H1 (cell line): Measurements from ENCODE around the gene RARB. TPM values are rescaled to one million over a fixed set of nuclear protein-coding genes. Genes with fewer than 3 reads are reported as not detected.

Source experiments
- CTCF ChIA-PET: fragments of 300-600 bp; sonication (Branson Sonifier 250); formaldehyde crosslinking; loops from one replicate; lab custom pipeline; 2021; ENCODE audit not compliant: partially characterized antibody; lab: Charles Lee
- POLR2A ChIA-PET: fragments of 300-600 bp; sonication (Branson Sonifier 250); formaldehyde crosslinking; loops from one replicate; lab custom pipeline; 2021; ENCODE audit warnings: inconsistent platforms; ENCODE audit not compliant: partially characterized antibody; lab: Charles Lee
- DNase-seq, 2 experiments: peaks; one replicate each; pipeline versions ENCODE4 v3.0.0 to v3.0.0-alpha.2; 2010 to 2022; ENCODE audit warnings: low spot score in 2 of 2, low read depth in 1 of 2, mixed read lengths in 1 of 2
- FAIRE-seq: peaks from 2 replicates; lab custom pipeline; 2011; peaks lifted over from hg19 to GRCh38; lab: Jason Lieb, UNC
- H2AFZ ChIP-seq: 2 replicates; pipeline ENCODE4 v1.8.1; 2012; ENCODE audit warnings: low read length, inconsistent platforms
- H2AK5ac ChIP-seq: 2 replicates; pipeline ENCODE4 v1.6.1; 2013; ENCODE audit warnings: low read depth, low read length
- H2BK120ac ChIP-seq: replicated peaks from 2 replicates; pipeline ENCODE3; 2013; ENCODE audit warnings: low read depth, low read length, inconsistent platforms
- H2BK12ac ChIP-seq: 2 replicates; pipeline ENCODE4 v1.6.1; 2013; ENCODE audit warnings: low read depth, low read length
- H2BK15ac ChIP-seq: 2 replicates; pipeline ENCODE4 v1.6.1; 2013; ENCODE audit warnings: low read length
- H2BK20ac ChIP-seq: 2 replicates; pipeline ENCODE4 v1.6.1; 2013; ENCODE audit warnings: low read length
- H2BK5ac ChIP-seq: 2 replicates; pipeline ENCODE4 v1.6.1; 2013; ENCODE audit warnings: low read depth, low read length
- H3K14ac ChIP-seq: 2 replicates; pipeline ENCODE4 v1.6.1; 2013; ENCODE audit warnings: inconsistent platforms; ENCODE audit not compliant: insufficient read length
- H3K18ac ChIP-seq: 2 replicates; pipeline ENCODE4 v1.6.1; 2013; ENCODE audit warnings: low read length; ENCODE audit errors: extremely low read depth
- H3K23ac ChIP-seq: 2 replicates; pipeline ENCODE4 v1.6.1; 2013; ENCODE audit warnings: inconsistent platforms; ENCODE audit not compliant: insufficient read length
- H3K23me2 ChIP-seq: 2 replicates; pipeline ENCODE4 v1.6.1; 2013; ENCODE audit warnings: low read depth, low read length
- H3K27ac ChIP-seq: 2 replicates; pipeline ENCODE4 v1.6.1; 2011; ENCODE audit warnings: low read depth, low read length, inconsistent platforms
- H3K27me3 ChIP-seq, 4 experiments: replicated peaks in 1 of 4; 1 replicate in 1 of 4; 2 replicates in 3 of 4; pipeline versions ENCODE4 v1.6.1 to v1.8.1; 2011 to 2013; ENCODE audit warnings: low read length in 3 of 4, mild to moderate bottlenecking in 3 of 4, inconsistent platforms in 2 of 4, mixed read lengths in 2 of 4, moderate library complexity in 1 of 4; ENCODE audit not compliant: control insufficient read depth in 3 of 4, insufficient read depth in 3 of 4; ENCODE audit errors: extremely low read depth in 1 of 4
- H3K36me3 ChIP-seq, 4 experiments: 2 replicates each; pipeline versions ENCODE4 v1.6.1 to v1.8.1; 2011 to 2013; ENCODE audit warnings: mild to moderate bottlenecking in 4 of 4, low read length in 3 of 4, moderate library complexity in 2 of 4, control low read depth in 1 of 4, inconsistent platforms in 1 of 4; ENCODE audit not compliant: insufficient read depth in 4 of 4, control insufficient read depth in 2 of 4
- H3K4ac ChIP-seq: replicated peaks from 2 replicates; pipeline ENCODE3; 2013; ENCODE audit warnings: low read length, low read depth, mixed read lengths, inconsistent platforms; ENCODE audit not compliant: insufficient read length
- H3K4me1 ChIP-seq, 4 experiments: replicated peaks in 1 of 4; 1 replicate in 1 of 4; 2 replicates in 3 of 4; pipeline versions ENCODE4 v1.6.1 to v1.8.1; 2011 to 2013; ENCODE audit warnings: low read length in 3 of 4, inconsistent platforms in 2 of 4, mixed read lengths in 1 of 4; ENCODE audit not compliant: insufficient read depth in 4 of 4, control insufficient read depth in 3 of 4
- H3K4me2 ChIP-seq, 2 experiments: 2 replicates each; pipeline versions ENCODE4 v1.6.1 to v1.8.1; 2011 to 2013; ENCODE audit warnings: low read depth in 2 of 2, low read length in 2 of 2, control low read depth in 1 of 2, inconsistent platforms in 1 of 2, mild to moderate bottlenecking in 1 of 2; ENCODE audit not compliant: insufficient read depth in 1 of 2
- H3K4me3 ChIP-seq, 4 experiments: fragments of 200-600, 300-600 bp in 1 of 4; sonication (generic), shearing (Covaris generic), sonication (Bioruptor Twin) in 1 of 4; 2 replicates each; pipeline versions ENCODE4 v1.5.1 to v1.8.1; 2011 to 2016; ENCODE audit warnings: low read length in 4 of 4, low read depth in 3 of 4, control low read depth in 2 of 4, inconsistent platforms in 2 of 4, mild to moderate bottlenecking in 2 of 4, mixed read lengths in 1 of 4, moderate library complexity in 1 of 4; ENCODE audit not compliant: insufficient read depth in 2 of 4; ENCODE audit errors: extremely low read depth in 1 of 4
- H3K56ac ChIP-seq: replicated peaks from 2 replicates; pipeline ENCODE3; 2013; ENCODE audit warnings: low read depth, mild to moderate bottlenecking, mixed read lengths, low read length, inconsistent platforms; ENCODE audit not compliant: insufficient read length
- H3K79me1 ChIP-seq: 2 replicates; pipeline ENCODE4 v1.6.1; 2013; ENCODE audit warnings: low read depth, low read length, control low read depth
- H3K79me2 ChIP-seq, 2 experiments: 2 replicates each; pipeline versions ENCODE4 v1.6.1 to v1.8.1; 2012 to 2013; ENCODE audit warnings: low read length in 2 of 2, mild to moderate bottlenecking in 2 of 2, inconsistent platforms in 1 of 2; ENCODE audit not compliant: insufficient read depth in 2 of 2, control insufficient read depth in 1 of 2
- H3K9ac ChIP-seq, 4 experiments: replicated peaks in 1 of 4; 1 replicate in 1 of 4; 2 replicates in 3 of 4; pipeline versions ENCODE4 v1.6.1 to v1.8.1; 2011 to 2013; ENCODE audit warnings: low read depth in 3 of 4, low read length in 3 of 4, control low read depth in 2 of 4, mild to moderate bottlenecking in 2 of 4, moderate library complexity in 2 of 4, inconsistent platforms in 1 of 4; ENCODE audit errors: extremely low read depth in 1 of 4
- H3K9me3 ChIP-seq, 2 experiments: 2 replicates each; pipeline versions ENCODE4 v1.6.1 to v1.8.1; 2012 to 2013; ENCODE audit warnings: mild to moderate bottlenecking in 2 of 2, moderate library complexity in 2 of 2, control low read depth in 1 of 2, inconsistent platforms in 1 of 2, low read depth in 1 of 2, low read length in 1 of 2, mixed read lengths in 1 of 2; ENCODE audit not compliant: insufficient read depth in 2 of 2
- H4K20me1 ChIP-seq, 2 experiments: replicated peaks in 1 of 2; 2 replicates each; pipeline versions ENCODE3 to v1.8.1; 2011 to 2013; ENCODE audit warnings: inconsistent platforms in 2 of 2, low read length in 2 of 2, mild to moderate bottlenecking in 1 of 2; ENCODE audit not compliant: insufficient read depth in 2 of 2, control insufficient read depth in 1 of 2
- H4K5ac ChIP-seq: 2 replicates; pipeline ENCODE4 v1.6.1; 2013; ENCODE audit warnings: low read length, low read depth, mixed read lengths, inconsistent platforms; ENCODE audit not compliant: insufficient read length
- H4K8ac ChIP-seq: 2 replicates; pipeline ENCODE4 v1.8.0; 2013; ENCODE audit warnings: mild to moderate bottlenecking, moderate library complexity, low read length, inconsistent platforms; ENCODE audit not compliant: insufficient read depth; ENCODE audit errors: extremely low read depth
- H4K91ac ChIP-seq: replicated peaks from 2 replicates; pipeline ENCODE3; 2013; ENCODE audit warnings: low read length, mixed read lengths, inconsistent platforms; ENCODE audit not compliant: insufficient read length
- GABPA ChIP-seq: IDR thresholded peaks from 2 replicates; pipeline ENCODE4 v1.6.1; 2011; ENCODE audit warnings: mild to moderate bottlenecking, low read length, moderate library complexity, borderline replicate concordance; ENCODE audit not compliant: insufficient read depth
- KDM5A ChIP-seq: fragments of 200-600 bp; IDR thresholded peaks from 2 replicates; pipeline ENCODE4 v1.7.1; 2012; ENCODE audit warnings: mild to moderate bottlenecking, low read length, inconsistent platforms, mixed read lengths
- PHF8 ChIP-seq: fragments of 200-600 bp; sonication (generic); conservative IDR thresholded peaks from 2 replicates; pipeline ENCODE4 v1.7.1; 2012; ENCODE audit warnings: low read depth, mild to moderate bottlenecking, inconsistent platforms, low read length, moderate library complexity
- RNF2 ChIP-seq: fragments of 200-900, 300-1000 bp; sonication (generic); IDR thresholded peaks from 2 replicates; pipeline ENCODE4 v1.7.1; 2016; ENCODE audit warnings: borderline replicate concordance, low read depth, mild to moderate bottlenecking, antibody characterized with exemption, low read length; ENCODE audit not compliant: poor library complexity, severe bottlenecking; ENCODE audit errors: missing control alignments
- SAP30 ChIP-seq: fragments of 300-600 bp; sonication (generic); IDR thresholded peaks from 2 replicates; pipeline ENCODE4 v1.7.1; 2012; ENCODE audit warnings: low read length, moderate library complexity, mild to moderate bottlenecking, inconsistent platforms; ENCODE audit not compliant: insufficient read depth, insufficient replicate concordance
- TEAD4 ChIP-seq: IDR thresholded peaks from 2 replicates; pipeline ENCODE4 v1.6.1; 2012; ENCODE audit warnings: low read depth, low read length, inconsistent platforms, mixed read lengths
- WGBS, 2 experiments: shearing (Covaris generic) in 1 of 2; methylation state at CpG; one replicate each; pipeline versions ENCODE4 v1.1.6 to v1.1.7; 2013 to 2015; ENCODE audit warnings: low lambda C conversion rate in 2 of 2, mixed read lengths in 2 of 2, inconsistent platforms in 1 of 2, low coverage in 1 of 2, missing lambda C conversion rate in 1 of 2; ENCODE audit not compliant: insufficient replicate concordance in 2 of 2, insufficient coverage in 1 of 2, insufficient read length in 1 of 2; ENCODE audit errors: extremely low coverage in 1 of 2, missing lambda C conversion rate in 1 of 2; 5-methylcytosine and 5-hydroxymethylcytosine counted together
- polyA plus RNA-seq, 7 experiments: library from polyadenylated mRNA; depleted of rRNA in 3 of 7; stranded (reverse) in 5 of 7; unstranded in 2 of 7; fragments of >200 nt in 5 of 7; fragments of 200-250 nt in 2 of 7; gene quantifications; 1 replicate in 5 of 7; 2 replicates in 1 of 7; 4 replicates in 1 of 7; pipeline versions ENCODE4 v1.2.1 to v1.2.3, GENCODE V29; 2011 to 2013; ENCODE audit warnings: missing spikeins in 2 of 7, mixed read lengths in 2 of 7
- total RNA-seq: library from RNA; stranded (reverse); fragmentation: NEBNext Ultra II Directional; extraction: Animal tissue kit (Norgen Biotek cat#: 25700); gene quantifications from 2 replicates; pipeline ENCODE4 v1.2.1, GENCODE V29; 2021

Gene RARB
- total and polyA plus RNA-seq, 2 of the 8 experiments (the other 6 are each of a cell fraction or from before 2014, with no cell fraction given): 0.15 to 0.22 TPM

DNA sequence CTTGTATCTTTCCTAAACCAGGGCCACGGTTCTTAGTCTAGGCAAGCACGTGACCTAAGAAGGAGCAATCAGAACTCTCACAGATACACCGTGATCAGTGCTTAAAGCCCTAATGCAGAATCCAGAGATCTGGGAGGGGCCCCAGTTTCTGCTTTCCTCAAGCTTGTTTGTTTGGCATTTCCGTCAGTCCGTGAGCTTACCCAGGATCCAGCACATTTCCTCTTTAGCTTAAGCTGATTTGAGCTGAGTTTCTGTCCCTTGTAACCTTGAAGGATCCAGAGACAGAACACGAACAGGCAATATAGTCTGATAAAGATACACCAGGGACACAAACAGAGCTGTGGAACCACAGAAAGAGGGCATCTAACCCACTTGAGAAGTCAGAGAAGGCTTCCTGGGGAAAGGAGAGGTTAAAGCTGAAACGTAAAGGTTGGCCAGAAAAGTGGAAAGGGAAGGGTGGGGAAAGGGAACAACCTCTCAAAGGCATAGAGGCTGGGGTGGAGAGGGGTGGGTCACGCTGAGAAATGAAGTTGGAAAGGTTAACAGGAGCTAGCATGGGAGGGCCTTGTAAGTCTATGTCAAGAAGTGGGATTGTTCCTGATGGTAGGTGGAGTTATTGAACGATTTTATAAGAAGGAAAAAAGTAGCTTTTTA is 42.1 kb upstream of the RARB start:
- H3K23me2 ChIP-seq: no peaks in the 10 kb centered on the region
- H3K4me3 ChIP-seq: no peak overlapping the region
- no peak overlapping the region for H3K18ac ChIP-seq
- no peaks in the 10 kb centered on the region for H3K4me1 ChIP-seq
- ChIA-PET CTCF (interaction anchor here (0.5 to 1.0 kb wide), 4 partner anchors 10 to 240 kb away, joined by 3 read pairs; no protein-coding TSS in a partner anchor), POLR2A (no interaction called here)
- H3K9ac ChIP-seq: no peak overlapping the region
- DNase-seq: no peak
- peak overlapping the region; percentile 87 for H2AFZ ChIP-seq
- H4K20me1 ChIP-seq: no peaks in the 10 kb centered on the region
- H3K56ac ChIP-seq: no peak overlapping the region
- no peak for FAIRE-seq
- H3K23ac ChIP-seq: no peak overlapping the region
- H3K79me2 ChIP-seq: no peaks in the 10 kb centered on the region
- H2BK12ac ChIP-seq: no peak overlapping the region
- no peak overlapping the region for H4K8ac ChIP-seq
- H3K27ac ChIP-seq: no peak overlapping the region
- H2BK120ac ChIP-seq: no peak overlapping the region
- H3K4me2 ChIP-seq: no peak overlapping the region
- no peak overlapping the region for H2BK20ac ChIP-seq
- no peak overlapping the region for H3K4ac ChIP-seq
- H3K9me3 ChIP-seq: no peaks in the 10 kb centered on the region
- no peak overlapping the region for H2BK5ac ChIP-seq
- no peak overlapping the region for H2BK15ac ChIP-seq
- no peak overlapping the region for H4K5ac ChIP-seq
- H3K79me1 ChIP-seq: no peaks in the 10 kb centered on the region
- H3K27me3 ChIP-seq: 0 out of 7 replicates have a peak, but pooled peaks cover 0 to 2% (median 0%) of the 10 kb centered on the region in 4 experiments
- H3K14ac ChIP-seq: no peak overlapping the region
- no peaks in the 10 kb centered on the region for H3K36me3 ChIP-seq
- H2AK5ac ChIP-seq: no peak overlapping the region
- WGBS, 2 experiments: 86 to 100% methylated on average over 1 to 9 of the region's 9 CpGs
- no peak overlapping the region for H4K91ac ChIP-seq
- TF ChIP-seq KDM5A: no peak
- TF ChIP-seq RNF2: no peak
- no peak for TF ChIP-seq GABPA
- no peak for TF ChIP-seq TEAD4
- no peak for TF ChIP-seq SAP30
- TF ChIP-seq PHF8: no peak
